ENCODE results near the gene RGL3.
"Not testable (repeated sequence)": the region's sequence is repeated elsewhere in the genome, so short reads cannot be mapped to it uniquely, and the experiment has no call there.

Gene RGL3

DNA sequence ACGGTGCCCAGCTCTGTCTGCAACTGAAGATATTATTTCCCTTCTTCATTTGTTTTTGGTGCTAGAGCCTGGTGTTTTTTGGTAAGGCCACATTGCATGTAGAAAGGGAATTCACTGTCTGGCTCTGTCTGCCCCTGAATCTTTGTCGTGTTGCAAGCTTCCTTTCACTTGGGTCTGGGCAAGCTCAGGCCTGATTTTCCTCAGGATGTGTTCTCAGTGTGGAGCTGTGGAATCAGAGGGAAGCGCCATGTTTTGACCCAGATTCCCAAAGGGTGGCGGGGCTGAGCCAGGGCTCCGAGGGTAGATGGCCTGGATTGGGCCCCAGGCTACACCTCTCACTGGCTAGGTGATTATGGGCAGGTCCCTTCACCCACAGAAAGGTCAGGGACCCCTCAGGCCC lies 24.9 kb upstream of the RGL3 start:
- H3K27ac ChIP-seq = peak overlapping the region; percentile 95
- TF ChIP-seq, protein P1, sequence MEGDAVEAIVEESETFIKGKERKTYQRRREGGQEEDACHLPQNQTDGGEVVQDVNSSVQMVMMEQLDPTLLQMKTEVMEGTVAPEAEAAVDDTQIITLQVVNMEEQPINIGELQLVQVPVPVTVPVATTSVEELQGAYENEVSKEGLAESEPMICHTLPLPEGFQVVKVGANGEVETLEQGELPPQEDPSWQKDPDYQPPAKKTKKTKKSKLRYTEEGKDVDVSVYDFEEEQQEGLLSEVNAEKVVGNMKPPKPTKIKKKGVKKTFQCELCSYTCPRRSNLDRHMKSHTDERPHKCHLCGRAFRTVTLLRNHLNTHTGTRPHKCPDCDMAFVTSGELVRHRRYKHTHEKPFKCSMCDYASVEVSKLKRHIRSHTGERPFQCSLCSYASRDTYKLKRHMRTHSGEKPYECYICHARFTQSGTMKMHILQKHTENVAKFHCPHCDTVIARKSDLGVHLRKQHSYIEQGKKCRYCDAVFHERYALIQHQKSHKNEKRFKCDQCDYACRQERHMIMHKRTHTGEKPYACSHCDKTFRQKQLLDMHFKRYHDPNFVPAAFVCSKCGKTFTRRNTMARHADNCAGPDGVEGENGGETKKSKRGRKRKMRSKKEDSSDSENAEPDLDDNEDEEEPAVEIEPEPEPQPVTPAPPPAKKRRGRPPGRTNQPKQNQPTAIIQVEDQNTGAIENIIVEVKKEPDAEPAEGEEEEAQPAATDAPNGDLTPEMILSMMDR (conservative IDR thresholded peaks at IDR 0.05; ENCODE audit: low read depth) = no peak
- peak; percentile 54 for DNase-seq (ENCODE audit: low spot score)
- POLR2A ChIA-PET (ENCODE audit: low non-redundant PET) = no interaction called here
- CTCF ChIA-PET = interaction anchor here (0.7 to 1.2 kb wide), 2 partner anchors 39 to 61 kb away, joined by 3 to 4 read pairs; no protein-coding TSS in a partner anchor

DNA sequence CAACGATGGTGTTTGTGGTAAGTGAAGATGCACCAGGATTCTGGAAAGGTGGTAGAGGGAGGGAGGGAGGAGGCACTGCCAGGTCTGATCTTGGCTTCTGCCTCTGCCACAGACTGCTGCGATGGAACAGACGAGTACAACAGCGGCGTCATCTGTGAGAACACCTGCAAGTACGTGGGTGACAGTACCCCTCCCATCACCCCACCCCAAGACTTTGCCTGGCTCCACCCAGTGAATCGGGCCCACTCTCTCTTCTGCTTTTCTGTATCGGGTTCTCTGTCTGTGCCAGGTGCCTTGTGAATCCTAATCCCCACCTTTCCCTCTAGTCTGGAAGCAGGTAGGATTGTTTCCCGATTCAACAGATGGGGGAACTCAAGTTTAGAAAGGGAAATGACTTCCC lies 18.8 kb upstream of the RGL3 start:
- peak overlapping the region; percentile 84 for H3K27ac ChIP-seq
- TF ChIP-seq, protein P1 (conservative IDR thresholded peaks at IDR 0.05; ENCODE audit: low read depth) = no peak
- ChIA-PET CTCF (no interaction called here), POLR2A (ENCODE audit: low non-redundant PET) (interaction anchor here (0.7 kb wide), 1 partner anchor 31 kb away, joined by 8 read pairs; no protein-coding TSS in a partner anchor)
- no peak for DNase-seq (ENCODE audit: low spot score)

DNA sequence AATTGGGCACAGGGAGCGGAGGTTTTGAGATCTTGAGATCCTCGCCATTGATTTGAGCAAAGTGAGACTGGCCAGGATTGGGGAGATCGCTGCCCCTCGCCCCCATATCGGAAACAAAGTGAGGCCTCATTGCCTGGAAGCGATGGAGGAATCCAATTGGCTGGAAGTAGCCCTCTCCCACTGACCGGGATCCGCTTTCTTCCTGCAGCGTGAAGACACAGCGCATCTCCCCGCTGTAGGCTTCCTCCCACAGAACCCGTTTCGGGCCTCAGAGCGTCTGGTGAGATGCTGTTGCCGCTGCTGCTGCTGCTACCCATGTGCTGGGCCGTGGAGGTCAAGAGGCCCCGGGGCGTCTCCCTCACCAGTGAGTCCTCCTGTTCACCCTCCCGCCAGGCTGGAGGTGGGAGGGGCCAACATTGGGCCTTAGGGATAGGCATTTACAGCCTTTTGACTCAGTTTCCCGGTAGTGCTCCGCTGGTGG lies 16.8 kb upstream of the RGL3 start:
- ChIA-PET POLR2A (ENCODE audit: low non-redundant PET) (no interaction called here), CTCF (interaction anchor here (0.6 to 1.2 kb wide), 4 partner anchors 23 to 103 kb away, joined by 4 to 6 read pairs (median 6); no protein-coding TSS in a partner anchor)
- peak; percentile 43 for DNase-seq (ENCODE audit: low spot score)
- H3K27ac ChIP-seq = peak overlapping the region; percentile 84
- TF ChIP-seq, protein P1 (conservative IDR thresholded peaks at IDR 0.05; ENCODE audit: low read depth) = no peak

DNA sequence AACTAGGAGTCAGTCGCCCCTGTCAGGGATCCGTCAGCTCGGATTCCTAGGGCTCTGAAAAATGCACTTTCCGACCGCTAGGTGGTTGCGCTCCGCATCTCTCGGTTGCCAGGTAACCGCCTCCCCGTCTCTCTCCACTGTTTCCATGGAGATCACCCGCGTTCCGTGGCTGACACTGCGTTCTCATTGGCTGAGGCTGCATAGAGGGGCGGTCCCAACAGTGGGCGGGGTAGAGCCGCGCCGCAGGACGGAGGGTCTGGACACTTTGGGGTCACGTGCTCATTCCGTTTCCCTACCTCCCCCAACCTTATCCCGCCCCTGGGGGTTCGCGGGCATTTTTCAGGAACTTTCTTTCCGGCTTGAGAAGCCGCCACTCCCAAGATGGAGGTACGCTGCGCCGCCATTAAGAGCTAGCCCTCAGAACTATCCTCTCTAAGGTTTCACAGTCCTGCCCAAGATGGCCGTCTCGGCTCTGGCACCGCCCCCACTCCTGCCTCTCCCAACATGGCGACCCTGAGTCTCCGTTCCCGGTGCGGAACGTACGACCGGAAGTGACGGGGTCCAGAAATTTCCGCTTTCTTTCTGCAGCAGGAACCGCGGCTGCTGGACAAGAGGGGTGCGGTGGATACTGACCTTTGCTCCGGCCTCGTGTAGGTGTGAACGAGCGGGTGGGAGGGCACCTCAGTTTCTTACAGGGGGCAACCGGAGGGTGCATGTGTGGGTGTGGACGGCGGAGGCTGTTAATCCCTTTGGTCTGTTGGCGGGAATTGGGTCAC lies 16.1 kb upstream of the RGL3 start, which contains the start of the genes ODAD3 and PRKCSH:
Gene ODAD3 (minus strand): TSS at position 65 of the 776 bp plus-strand sequence. CDS start 105 bp downstream, outside the sequence.
Gene PRKCSH (plus strand): TSS at position 579 of the 776 bp plus-strand sequence. CDS start 483 bp downstream, outside the sequence.
- ChIA-PET CTCF (interaction anchor here (0.5 to 1.2 kb wide), 10 partner anchors 8 to 276 kb away, joined by 3 to 12 read pairs (median 4); no protein-coding TSS in a partner anchor), POLR2A (ENCODE audit: low non-redundant PET) (interaction anchor here (0.6 kb wide), 1 partner anchor 206 kb away, joined by 9 read pairs; no protein-coding TSS in a partner anchor)
- peak within 1 kb of the TSS; percentile 84 for H3K27ac ChIP-seq
- TF ChIP-seq, protein P1 (conservative IDR thresholded peaks at IDR 0.05; ENCODE audit: low read depth) = peak; percentile 90
- DNase-seq (ENCODE audit: low spot score) = peak; percentile 100

DNA sequence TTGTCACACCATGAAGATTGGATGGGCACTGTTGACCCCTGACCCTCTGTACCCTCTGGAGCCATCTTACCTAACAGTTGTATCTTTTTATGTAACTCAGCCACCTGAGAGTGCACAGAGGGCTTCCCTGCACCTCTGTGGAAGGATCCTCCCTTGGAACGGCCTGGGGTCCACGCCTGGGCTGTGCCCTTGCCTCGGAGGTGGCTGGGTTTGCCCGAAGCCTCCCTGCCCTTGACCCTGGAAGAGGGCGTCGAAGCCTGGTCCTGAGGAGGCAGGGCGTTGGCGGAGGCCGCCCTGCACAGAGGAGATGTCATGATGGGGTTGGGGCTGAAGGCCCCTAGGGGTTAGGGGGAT lies 15.6 kb upstream of the RGL3 start:
- H3K27ac ChIP-seq = peak overlapping the region; percentile 84
- TF ChIP-seq, protein P1 (conservative IDR thresholded peaks at IDR 0.05; ENCODE audit: low read depth) = no peak
- ChIA-PET POLR2A (ENCODE audit: low non-redundant PET) (interaction anchor here (0.6 kb wide), 1 partner anchor 205 kb away, joined by 9 read pairs; no protein-coding TSS in a partner anchor), CTCF (interaction anchor here (0.5 to 1.0 kb wide), 7 partner anchors 9 to 277 kb away, joined by 3 to 12 read pairs (median 3); no protein-coding TSS in a partner anchor)
- no peak for DNase-seq (ENCODE audit: low spot score)

DNA sequence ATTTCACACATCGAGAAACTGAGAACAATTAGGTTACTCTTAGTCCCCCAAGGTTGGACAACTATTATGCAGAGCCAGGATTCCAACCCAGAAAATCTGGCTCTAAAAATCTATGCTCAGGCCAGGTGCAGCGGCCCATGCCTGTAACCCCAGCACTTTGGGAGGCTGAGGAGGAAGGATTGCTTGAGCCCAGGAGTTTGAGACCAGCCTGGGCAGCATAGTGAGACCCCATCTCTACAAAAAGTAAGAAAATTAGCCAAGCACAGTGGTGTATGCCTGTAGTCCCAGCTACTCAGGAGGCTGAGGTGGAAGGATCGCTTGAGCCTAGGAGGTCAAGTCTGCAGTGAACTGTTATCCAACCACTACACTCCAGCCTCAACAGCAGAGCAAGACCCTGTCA lies 14.4 kb upstream of the RGL3 start:
- DNase-seq (ENCODE audit: low spot score); H3K27ac ChIP-seq; POLR2A ChIA-PET (ENCODE audit: low non-redundant PET): not testable (repeated sequence)
- CTCF ChIA-PET = interaction anchor here (0.7 kb wide), 1 partner anchor 14 kb away, joined by 3 read pairs; no protein-coding TSS in a partner anchor

Data from RWPE1 (cell line).